Medulla oblongata (tissue), 1 donor: ENCODE results near the gene ADAM19.
"Not testable (repeated sequence)": the region's sequence is repeated elsewhere in the genome, so short reads cannot be mapped to it uniquely, and the experiment has no call there.

Source experiments
- DNase-seq: peaks from one replicate; pipeline ENCODE4 v3.0.0-alpha.2; 2015; ENCODE audit errors: extremely low spot score

Gene ADAM19

DNA sequence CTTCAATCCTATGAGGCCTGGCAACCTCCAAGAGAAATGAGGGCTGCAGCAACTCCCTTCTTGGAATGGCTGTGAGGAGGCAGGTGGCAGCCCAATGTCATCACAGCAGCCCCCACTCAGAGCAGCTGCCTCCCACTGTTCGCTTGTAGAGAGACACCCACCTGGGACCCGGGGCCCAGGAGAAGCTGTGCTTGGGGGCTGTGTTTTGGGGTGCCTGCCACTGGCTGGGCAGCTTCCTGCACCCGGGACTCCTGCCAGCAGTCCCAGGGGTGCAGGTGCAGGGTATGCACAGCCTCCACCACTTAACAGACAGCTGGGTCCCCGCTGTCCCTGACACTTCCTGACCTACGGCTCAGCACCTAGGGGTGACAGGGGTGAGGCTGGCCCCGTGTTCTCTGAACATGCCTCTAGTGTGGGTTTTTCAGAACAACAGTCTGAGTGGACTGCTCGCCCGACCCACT lies 89.3 kb downstream of the ADAM19 start:
- DNase-seq, result no peak

GRCh38 chr5:157485811-157486210 lies 89.8 kb downstream of the ADAM19 start:
- DNase-seq, result no peak

- no peak for DNase-seq
Observed at GRCh38 chr5:157485340-157485739, 90.2 kb downstream of the ADAM19 start.

DNA sequence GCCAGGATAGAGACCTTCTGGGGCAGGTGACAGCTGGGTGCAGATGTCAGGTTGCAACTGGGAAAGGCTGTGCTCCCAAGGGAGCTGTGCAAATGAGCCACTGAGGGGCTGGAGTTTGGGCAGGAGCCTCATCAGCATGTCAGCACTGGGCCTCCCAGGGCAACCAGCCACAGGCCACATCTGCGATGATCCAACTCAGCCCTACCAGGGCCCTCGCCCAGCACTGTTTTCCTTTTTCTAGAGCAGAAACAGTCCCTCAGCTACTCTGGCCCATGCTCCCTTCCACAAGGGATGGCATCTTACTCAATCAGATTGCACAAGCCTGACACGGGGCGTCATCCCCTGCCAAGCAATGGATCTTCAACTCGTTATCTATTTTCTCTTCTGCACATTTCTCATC lies 90.8 kb downstream of the ADAM19 start:
- no peak for DNase-seq

GRCh38 chr5:157482702-157483101 lies 92.9 kb downstream of the ADAM19 start:
- not testable (repeated sequence) for DNase-seq

GRCh38 chr5:157481666-157482065 lies 93.9 kb downstream of the ADAM19 start:
- no peak for DNase-seq

DNA sequence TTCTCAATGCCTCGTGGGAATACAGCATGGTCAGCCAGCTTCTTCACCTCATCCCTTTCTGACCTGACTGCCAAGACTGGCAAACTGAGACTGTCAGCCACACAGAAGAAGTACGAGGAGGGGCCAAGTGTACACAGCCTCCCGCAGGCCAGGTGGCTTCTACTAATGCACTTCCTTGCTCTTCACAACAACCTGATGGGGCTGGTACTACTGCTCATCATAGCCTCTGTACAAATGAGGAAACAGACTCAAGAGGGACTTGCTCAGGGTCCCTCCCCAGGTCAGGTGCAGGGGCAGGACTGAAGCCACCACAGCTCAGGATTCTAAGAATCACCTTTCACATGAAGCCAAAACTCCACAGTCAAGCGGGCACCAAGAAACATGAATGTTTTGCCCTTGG lies 94.3 kb downstream of the ADAM19 start:
- DNase-seq, result no peak

GRCh38 chr5:157479612-157480510 lies 95.7 kb downstream of the ADAM19 start:
- no peak for DNase-seq

- DNase-seq, result no peak
Observed at GRCh38 chr5:157479166-157479565, 96.4 kb downstream of the ADAM19 start.

- no peak for DNase-seq
Observed at GRCh38 chr5:157478726-157479125, 96.8 kb downstream of the ADAM19 start.

GRCh38 chr5:157477814-157478494 lies 97.6 kb downstream of the ADAM19 start:
- no peak for DNase-seq

DNA sequence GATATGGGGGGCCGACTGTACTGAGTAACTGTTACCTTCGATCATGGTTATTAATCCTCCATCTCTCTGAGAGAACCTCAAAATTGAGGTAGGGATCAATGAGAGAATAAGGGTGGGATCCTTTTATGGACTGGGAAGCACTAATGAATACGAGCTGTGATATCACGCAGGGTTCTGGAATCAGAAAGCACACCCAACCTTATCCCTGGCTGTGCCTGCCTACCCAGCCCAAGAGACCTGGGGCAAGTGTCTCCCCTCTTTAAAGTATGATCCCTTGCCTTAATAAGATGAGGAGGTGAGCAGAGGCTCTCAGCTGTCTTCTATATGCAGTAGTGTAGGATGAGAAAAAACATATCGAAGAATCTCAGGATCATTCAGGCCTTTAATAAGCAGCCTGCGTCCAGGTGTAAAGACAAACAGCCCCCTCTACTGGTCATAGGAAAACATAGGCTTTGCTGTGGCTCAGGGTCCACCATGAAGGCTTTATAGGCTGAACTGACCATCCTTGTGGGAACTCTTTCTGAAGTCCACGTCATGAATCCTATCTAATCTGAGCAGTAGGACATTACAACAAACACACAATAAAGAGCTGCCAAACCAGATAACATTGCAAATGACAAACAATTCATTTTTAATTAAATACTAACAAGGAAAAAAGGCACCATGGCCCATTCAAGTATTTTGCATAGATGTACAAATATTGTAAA lies 98.7 kb downstream of the ADAM19 start:
- DNase-seq, result peak; percentile 91

DNA sequence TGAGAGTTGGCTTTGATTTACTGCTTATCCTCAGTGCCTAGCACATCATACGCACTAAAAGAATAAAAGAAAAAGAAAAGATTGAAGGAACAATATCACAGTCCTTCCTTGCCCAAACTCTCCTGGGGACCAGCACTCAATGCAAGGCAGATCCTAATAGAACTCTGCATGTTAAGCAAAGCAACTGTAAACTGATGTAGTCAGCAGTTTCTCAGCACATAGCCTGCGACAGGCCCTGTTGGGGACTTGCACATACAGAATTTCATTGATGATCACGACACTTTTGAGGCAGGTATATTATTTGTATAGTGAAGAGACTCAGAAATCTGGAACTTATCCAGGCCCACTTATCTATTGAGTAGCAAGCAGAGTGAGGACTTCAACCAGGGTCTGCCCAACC lies 100.1 kb downstream of the ADAM19 start:
- DNase-seq, result peak; percentile 2

- DNase-seq, result no peak
Observed at GRCh38 chr5:157473383-157474320, 101.9 kb downstream of the ADAM19 start.

DNA sequence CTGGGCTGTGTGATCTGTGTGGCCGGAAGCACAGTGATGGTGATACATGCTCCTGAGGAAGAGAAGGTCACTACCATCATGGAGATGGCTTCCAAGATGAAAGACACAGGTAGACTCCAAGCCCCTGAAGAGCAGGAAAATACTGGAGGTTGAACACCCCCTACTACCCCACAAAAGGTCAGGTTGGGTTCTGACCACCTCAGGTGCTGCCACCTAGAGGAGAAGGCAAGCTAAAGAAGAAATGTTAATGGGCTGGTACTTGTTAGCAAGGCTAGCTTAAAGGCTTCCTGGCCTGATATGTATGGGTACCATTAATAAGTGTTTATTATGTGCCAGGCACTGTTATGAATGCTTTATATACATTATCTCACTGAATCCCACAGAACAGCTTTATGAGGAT lies 103.9 kb downstream of the ADAM19 start:
- DNase-seq, result no peak

- no peak for DNase-seq
Observed at GRCh38 chr5:157470631-157471030, 104.9 kb downstream of the ADAM19 start.

GRCh38 chr5:157469687-157470086 lies 105.9 kb downstream of the ADAM19 start:
- no peak for DNase-seq

DNA sequence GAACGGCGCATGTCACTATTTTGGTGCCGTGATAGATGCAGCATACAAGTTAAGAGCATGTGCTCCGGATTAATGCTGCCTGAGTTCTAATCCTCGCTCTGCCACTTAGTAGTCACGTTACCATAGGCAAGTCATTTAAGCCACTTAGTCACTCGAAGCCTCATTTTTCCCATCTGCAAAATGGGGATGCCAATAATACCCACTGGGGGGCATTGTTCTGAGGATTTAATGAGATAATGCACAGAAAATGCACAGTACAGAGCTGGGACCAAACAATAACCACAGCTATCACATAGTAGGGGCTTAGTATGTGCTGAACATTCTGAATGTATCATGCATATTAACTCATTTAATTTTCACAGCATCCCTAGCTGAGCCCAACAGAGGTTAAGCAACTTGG lies 106.5 kb downstream of the ADAM19 start:
- DNase-seq, result no peak

DNA sequence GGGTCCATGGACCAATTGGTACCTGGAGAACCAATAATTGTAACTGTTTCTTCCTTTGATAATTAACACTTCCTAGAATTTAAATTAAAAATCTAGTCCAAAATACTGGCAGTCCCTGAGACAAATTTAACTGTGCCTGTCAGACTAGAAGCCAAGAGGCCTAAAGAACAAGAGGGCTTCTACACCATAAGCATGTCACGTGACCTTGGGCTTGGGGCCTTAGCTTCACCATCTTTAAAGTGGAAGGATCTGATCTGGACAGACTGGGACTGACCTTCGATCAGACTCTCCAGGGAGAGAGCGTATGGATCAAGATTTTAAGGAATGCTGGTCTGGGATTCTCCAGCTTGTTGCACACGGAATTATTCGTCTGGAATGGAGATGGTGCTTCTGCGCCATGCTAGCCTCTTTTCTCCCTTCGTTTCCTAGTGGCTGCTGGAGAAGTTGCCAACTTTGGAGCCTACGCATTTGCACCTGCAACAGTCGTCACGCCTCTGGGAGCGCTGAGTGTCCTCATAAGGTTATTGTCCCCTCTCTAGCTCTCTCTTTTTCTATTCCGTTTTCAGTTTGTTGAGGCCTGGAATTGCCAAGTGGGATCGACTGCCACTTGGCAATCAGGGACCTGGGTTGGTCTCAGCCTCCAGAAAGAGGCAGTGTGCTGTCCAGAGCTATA lies 107.1 kb downstream of the ADAM19 start:
- no peak for DNase-seq

- DNase-seq, result no peak
Observed at GRCh38 chr5:157464519-157465171, 110.9 kb downstream of the ADAM19 start.
